Activated CD8-positive, alpha-beta memory T cell treated with anti-CD3 and anti-CD28 coated beads for 4 hours (primary cell): ENCODE measurements around the gene RNASE13.
"Not testable (repeated sequence)": the region's sequence is repeated elsewhere in the genome, so short reads cannot be mapped to it uniquely, and the experiment has no call there.

ENCODE experiments used
- DNase-seq, 2 donors: peaks; one replicate each; pipeline ENCODE4 v3.0.0-alpha.2; 2020; ENCODE audit warnings: low read depth in 2 of 2

Gene RNASE13

DNA sequence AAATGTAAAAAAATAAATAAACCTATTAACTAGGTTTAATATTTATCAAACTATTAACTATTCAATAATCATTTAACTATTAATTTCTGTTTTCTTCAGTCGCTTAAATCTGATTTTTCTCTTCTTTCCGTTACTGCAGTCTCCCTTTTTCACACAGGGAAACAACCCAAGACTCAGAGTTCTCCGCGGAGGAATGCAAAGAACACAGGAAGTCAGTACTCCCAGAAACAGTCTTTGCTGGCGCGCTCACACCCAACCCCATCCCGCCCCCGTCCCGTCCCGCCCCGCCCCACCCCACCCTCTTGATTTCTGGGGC lies 45.2 kb downstream of the RNASE13 start:
- no peak for DNase-seq

DNA sequence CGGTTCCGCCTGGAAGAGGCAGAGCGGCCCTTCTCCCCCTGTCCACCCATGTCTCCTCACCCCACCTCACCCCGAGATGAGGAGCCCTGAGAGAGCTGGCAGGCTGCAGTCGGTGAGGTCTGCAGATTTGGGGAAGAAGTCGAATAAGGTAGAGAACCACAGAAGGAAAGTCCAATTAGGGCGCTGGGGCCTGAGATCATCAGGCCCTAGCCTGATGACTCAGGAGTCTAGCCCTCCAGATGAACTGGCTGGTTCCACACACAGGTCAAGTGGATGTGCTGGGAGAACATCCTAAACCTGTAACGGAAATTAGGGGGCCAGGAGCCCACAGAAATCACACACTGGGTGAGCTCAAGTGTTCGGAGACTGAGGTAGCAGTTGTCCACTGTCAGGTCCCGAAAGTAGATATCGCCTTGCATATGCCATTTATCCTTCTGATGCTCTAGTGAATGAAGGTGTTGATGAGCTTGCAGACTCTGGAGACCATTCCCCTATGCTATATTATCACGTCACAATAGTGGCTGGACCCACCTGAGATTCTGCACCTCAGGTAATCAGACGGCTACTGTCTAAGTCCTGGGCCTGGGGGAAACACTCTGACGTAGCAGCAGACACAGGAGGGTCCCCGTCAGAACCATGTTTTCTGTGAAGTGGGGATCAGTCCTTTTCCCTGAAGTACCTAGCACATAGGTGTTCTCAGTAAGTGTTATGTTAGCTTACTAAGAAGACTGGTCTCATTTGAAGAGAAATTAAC lies 45.7 kb downstream of the RNASE13 start:
- DNase-seq: no peak

- DNase-seq: no peak
These were observed 47.8 kb downstream of the RNASE13 start for GRCh38 chr14:20986811-20987210.

GRCh38 chr14:20985650-20986049 lies 49.0 kb downstream of the RNASE13 start:
- not testable (repeated sequence) for DNase-seq
